Measurements from ENCODE around the gene CSNK1A1.

The CSNK1A1 gene

DNA sequence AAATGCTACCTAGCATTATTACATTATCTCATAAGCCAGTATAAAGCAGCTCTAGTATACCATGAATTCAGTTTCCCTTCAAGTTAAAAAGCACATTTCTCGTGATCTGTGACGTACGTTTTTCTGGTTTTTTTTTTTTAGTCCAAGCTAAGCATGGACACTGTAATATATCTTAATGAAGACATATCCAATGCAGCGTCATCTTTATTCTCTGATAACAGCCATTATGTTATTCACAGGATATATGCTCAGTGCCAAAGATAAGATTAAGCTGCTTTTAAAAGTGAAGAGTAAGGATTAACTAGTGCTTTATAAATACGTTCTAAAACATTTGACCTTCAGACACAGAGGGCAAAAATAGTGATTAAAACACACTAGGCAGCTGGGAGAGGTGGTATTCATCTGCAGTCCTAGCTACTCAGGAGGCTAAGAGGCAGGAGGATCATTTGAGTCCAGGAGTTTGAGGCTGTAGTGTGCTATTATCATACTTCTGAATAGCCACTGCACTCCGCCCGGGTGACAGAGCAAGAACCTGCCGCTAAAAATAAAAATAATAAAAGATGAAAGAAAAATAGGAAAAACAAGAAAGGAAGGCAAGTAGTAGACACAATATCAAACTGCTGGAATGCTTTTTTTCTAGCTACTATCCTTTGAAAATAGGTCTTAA, 7.7 kb downstream of the CSNK1A1 start:
- no peak for DNase-seq (ENCODE audit: low spot score)
- H3K36me3 ChIP-seq (replicated peaks in 1 of 2; ENCODE audit: control insufficient read depth in 2 of 2, insufficient read depth in 2 of 2, low read length in 2 of 2): peaks cover 9 to 96% of the 10 kb centered on the region in 2 donors

DNA sequence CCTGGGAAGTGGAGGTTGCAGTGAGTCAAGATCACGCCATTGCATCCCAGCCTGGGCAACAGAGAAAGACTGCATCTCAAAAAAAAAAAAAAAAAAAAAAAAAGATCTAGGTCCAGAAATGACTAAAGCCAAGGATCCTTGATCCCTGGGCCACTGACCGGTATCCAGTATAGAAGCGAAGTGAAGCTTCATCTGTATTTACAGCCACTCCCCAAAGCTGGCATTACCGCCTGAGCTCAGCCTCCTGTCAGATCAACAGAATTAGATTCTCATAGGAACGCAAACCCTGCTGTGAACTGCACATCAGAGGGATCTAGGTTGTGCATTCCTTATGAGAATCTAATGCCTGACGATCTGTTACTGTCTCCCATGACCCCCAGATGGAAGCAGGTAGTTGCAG, 9.3 kb downstream of the CSNK1A1 start:
- no peak overlapping the region for H2BK120ac ChIP-seq (ENCODE audit: low read depth, low read length)
- no peak overlapping the region for H3K27ac ChIP-seq (replicated peaks; ENCODE audit: low read length)
- H3K79me1 ChIP-seq (ENCODE audit: low read depth, low read length): no peaks in the 10 kb centered on the region
- H3K36me3 ChIP-seq (replicated peaks in 1 of 2; ENCODE audit: control insufficient read depth in 2 of 2, insufficient read depth in 2 of 2, low read length in 2 of 2): peaks cover 10 to 93% of the 10 kb centered on the region in 2 donors
- no peak overlapping the region for H3K23ac ChIP-seq (ENCODE audit: low read depth, low read length, poor library complexity)
- no peak overlapping the region for H4K8ac ChIP-seq (ENCODE audit: low read depth, low read length)
- DNase-seq (ENCODE audit: low spot score): no peak
- no peak overlapping the region for H3K14ac ChIP-seq (ENCODE audit: low read length)
- H3K9me3 ChIP-seq (replicated peaks in 1 of 2; ENCODE audit: control insufficient read depth in 2 of 2, insufficient read depth in 1 of 2, low read depth in 1 of 2, low read length in 2 of 2): peaks cover 0 to 15% of the 10 kb centered on the region in 2 donors
- H2AK5ac ChIP-seq (ENCODE audit: low read depth, low read length): no peak overlapping the region
- WGBS, 2 donors (ENCODE audit: extremely low coverage in 2 of 2, insufficient read length in 2 of 2, insufficient replicate concordance in 1 of 2): no CpG with 5 or more reads among the region's 6 CpGs
- H2BK5ac ChIP-seq (ENCODE audit: low read length): no peak overlapping the region
- no peak overlapping the region for H4K91ac ChIP-seq (ENCODE audit: low read depth, low read length, poor library complexity)
- no peak overlapping the region for H3K4me2 ChIP-seq (ENCODE audit: insufficient read depth, low read length, poor library complexity, severe bottlenecking)
- H2BK12ac ChIP-seq (ENCODE audit: low read length): no peak overlapping the region
- H3K4me1 ChIP-seq (ENCODE audit: control insufficient read depth in 2 of 2, insufficient read depth in 1 of 2, low read depth in 1 of 2, low read length in 2 of 2): peaks cover 0 to 6% of the 10 kb centered on the region in 2 donors
- no peak overlapping the region for H3K4me3 ChIP-seq (ENCODE audit: low read length in 2 of 2)
- H3K9ac ChIP-seq (ENCODE audit: low read depth, low read length, poor library complexity): no peak overlapping the region
- no peaks in the 10 kb centered on the region for H3K27me3 ChIP-seq (ENCODE audit: control insufficient read depth in 3 of 3, insufficient read depth in 3 of 3, low read depth in 1 of 3, low read length in 3 of 3)
- H2AFZ ChIP-seq (ENCODE audit: low read length): no peak overlapping the region
- H3K4ac ChIP-seq (ENCODE audit: low read length): no peak overlapping the region
- H3K18ac ChIP-seq (ENCODE audit: low read length): no peak overlapping the region
- H2BK15ac ChIP-seq (ENCODE audit: low read length): no peak overlapping the region

More for the DNA sequence above, 7.7 kb downstream of the CSNK1A1 start:
- Histone ChIP-seq H2BK12ac (ENCODE audit: low read length) (no peak overlapping the region), H3K27ac (replicated peaks; ENCODE audit: low read length) (no peak overlapping the region), H3K23ac (ENCODE audit: low read depth, low read length, poor library complexity) (no peak overlapping the region), H3K4me2 (ENCODE audit: insufficient read depth, low read length, poor library complexity, severe bottlenecking) (no peak overlapping the region), H3K4me1 (ENCODE audit: control insufficient read depth in 2 of 2, insufficient read depth in 1 of 2, low read depth in 1 of 2, low read length in 2 of 2) (peaks cover 0 to 6% of the 10 kb centered on the region in 2 donors), H3K4me3 (ENCODE audit: low read length in 2 of 2) (no peak overlapping the region), H3K9me3 (replicated peaks in 1 of 2; ENCODE audit: control insufficient read depth in 2 of 2, insufficient read depth in 1 of 2, low read depth in 1 of 2, low read length in 2 of 2) (peaks cover 0 to 5% of the 10 kb centered on the region in 2 donors), H2BK120ac (ENCODE audit: low read depth, low read length) (no peak overlapping the region), H3K18ac (ENCODE audit: low read length) (no peak overlapping the region), H3K27me3 (ENCODE audit: control insufficient read depth in 3 of 3, insufficient read depth in 3 of 3, low read depth in 1 of 3, low read length in 3 of 3) (no peaks in the 10 kb centered on the region), H2AFZ (ENCODE audit: low read length) (no peak overlapping the region), H4K8ac (ENCODE audit: low read depth, low read length) (no peak overlapping the region), H2BK15ac (ENCODE audit: low read length) (no peak overlapping the region), H4K91ac (ENCODE audit: low read depth, low read length, poor library complexity) (no peak overlapping the region), H3K79me1 (ENCODE audit: low read depth, low read length) (no peaks in the 10 kb centered on the region), H3K4ac (ENCODE audit: low read length) (no peak overlapping the region), H2AK5ac (ENCODE audit: low read depth, low read length) (no peak overlapping the region), H3K14ac (ENCODE audit: low read length) (no peak overlapping the region), H3K9ac (ENCODE audit: low read depth, low read length, poor library complexity) (no peak overlapping the region), H2BK5ac (ENCODE audit: low read length) (no peak overlapping the region)
- WGBS, 2 donors (ENCODE audit: extremely low coverage in 2 of 2, insufficient read length in 2 of 2, insufficient replicate concordance in 1 of 2): no CpG with 5 or more reads among the region's 8 CpGs

DNA sequence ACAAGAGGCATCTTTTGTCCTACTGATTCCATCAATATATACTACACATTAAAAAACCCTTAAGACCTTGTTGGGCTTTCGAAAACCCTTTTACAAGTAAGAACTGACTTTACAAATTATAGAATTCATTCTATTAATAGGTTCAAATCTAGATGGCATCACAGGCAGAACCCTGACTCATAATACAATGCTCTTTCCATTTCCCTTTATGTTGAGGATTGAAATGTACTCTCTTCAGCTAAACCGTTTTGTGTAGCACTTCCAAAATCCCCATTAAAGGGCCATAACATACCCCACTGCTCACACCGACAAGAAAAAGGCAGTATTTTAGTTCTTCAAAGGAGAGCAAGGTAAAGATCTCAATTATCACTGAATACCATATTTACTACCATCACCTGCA, 11.2 kb downstream of the CSNK1A1 start:
- no peak overlapping the region for H4K8ac ChIP-seq (ENCODE audit: low read depth, low read length)
- no peak overlapping the region for H2AFZ ChIP-seq (ENCODE audit: low read length)
- no peak overlapping the region for H4K91ac ChIP-seq (ENCODE audit: low read depth, low read length, poor library complexity)
- H3K9ac ChIP-seq (ENCODE audit: low read depth, low read length, poor library complexity): no peak overlapping the region
- H3K23ac ChIP-seq (ENCODE audit: low read depth, low read length, poor library complexity): no peak overlapping the region
- WGBS, 2 donors (ENCODE audit: extremely low coverage in 2 of 2, insufficient read length in 2 of 2, insufficient replicate concordance in 1 of 2): no CpG with 5 or more reads among the region's 3 CpGs
- H2BK15ac ChIP-seq (ENCODE audit: low read length): no peak overlapping the region
- H2BK5ac ChIP-seq (ENCODE audit: low read length): no peak overlapping the region
- H3K36me3 ChIP-seq (replicated peaks in 1 of 2; ENCODE audit: control insufficient read depth in 2 of 2, insufficient read depth in 2 of 2, low read length in 2 of 2): peaks cover 6 to 93% of the 10 kb centered on the region in 2 donors
- peaks cover 0 to 15% of the 10 kb centered on the region in 2 donors for H3K9me3 ChIP-seq (replicated peaks in 1 of 2; ENCODE audit: control insufficient read depth in 2 of 2, insufficient read depth in 1 of 2, low read depth in 1 of 2, low read length in 2 of 2)
- H3K27me3 ChIP-seq (ENCODE audit: control insufficient read depth in 3 of 3, insufficient read depth in 3 of 3, low read depth in 1 of 3, low read length in 3 of 3): no peaks in the 10 kb centered on the region
- peaks cover 0 to 2% of the 10 kb centered on the region in 2 donors for H3K4me1 ChIP-seq (ENCODE audit: control insufficient read depth in 2 of 2, insufficient read depth in 1 of 2, low read depth in 1 of 2, low read length in 2 of 2)
- no peak for DNase-seq (ENCODE audit: low spot score)
- no peak overlapping the region for H3K4me3 ChIP-seq (ENCODE audit: low read length in 2 of 2)
- no peak overlapping the region for H3K4me2 ChIP-seq (ENCODE audit: insufficient read depth, low read length, poor library complexity, severe bottlenecking)
- H2BK120ac ChIP-seq (ENCODE audit: low read depth, low read length): no peak overlapping the region
- H3K14ac ChIP-seq (ENCODE audit: low read length): no peak overlapping the region
- H2BK12ac ChIP-seq (ENCODE audit: low read length): no peak overlapping the region
- H3K79me1 ChIP-seq (ENCODE audit: low read depth, low read length): peaks cover 2% of the 10 kb centered on the region
- no peak overlapping the region for H3K4ac ChIP-seq (ENCODE audit: low read length)
- no peak overlapping the region for H2AK5ac ChIP-seq (ENCODE audit: low read depth, low read length)
- no peak overlapping the region for H3K27ac ChIP-seq (replicated peaks; ENCODE audit: low read length)
- no peak overlapping the region for H3K18ac ChIP-seq (ENCODE audit: low read length)

DNA sequence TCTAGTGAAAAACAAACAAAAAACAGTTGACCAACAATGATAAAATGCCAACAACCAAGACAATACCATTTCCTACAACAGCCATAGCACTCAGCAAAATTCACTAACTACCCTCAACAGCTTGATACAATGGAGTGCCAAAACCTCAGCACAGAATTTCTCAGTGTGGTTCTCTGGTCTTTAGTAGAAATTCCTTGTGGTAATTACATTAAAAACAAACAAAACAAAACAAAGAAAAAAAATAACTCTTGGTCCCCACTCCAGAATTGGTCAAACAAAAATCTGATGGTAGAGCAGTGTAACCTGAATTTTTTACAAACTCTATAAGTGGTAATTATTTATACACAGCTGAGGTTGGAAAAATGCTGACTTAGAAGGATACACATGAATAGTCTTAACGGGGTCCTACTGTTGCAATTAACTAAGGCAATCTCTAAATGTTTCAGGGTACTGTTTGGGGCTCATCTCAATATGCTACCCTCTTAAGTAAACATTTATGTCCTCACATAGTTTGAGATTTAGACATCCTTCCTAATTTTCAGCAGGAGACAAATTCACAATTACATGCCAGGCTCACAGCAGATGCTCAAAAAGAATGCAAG, 13.8 kb downstream of the CSNK1A1 start:
- no CpG with 5 or more reads among the region's 1 CpG for WGBS, 2 donors (ENCODE audit: extremely low coverage in 2 of 2, insufficient read length in 2 of 2, insufficient replicate concordance in 1 of 2)
- H3K14ac ChIP-seq (ENCODE audit: low read length): no peak overlapping the region
- H3K27me3 ChIP-seq (ENCODE audit: control insufficient read depth in 3 of 3, insufficient read depth in 3 of 3, low read depth in 1 of 3, low read length in 3 of 3): no peaks in the 10 kb centered on the region
- no peak overlapping the region for H3K4ac ChIP-seq (ENCODE audit: low read length)
- H3K36me3 ChIP-seq (replicated peaks in 1 of 2; ENCODE audit: control insufficient read depth in 2 of 2, insufficient read depth in 2 of 2, low read length in 2 of 2): peaks cover 3 to 94% of the 10 kb centered on the region in 2 donors
- H3K79me1 ChIP-seq (ENCODE audit: low read depth, low read length): peaks cover 2% of the 10 kb centered on the region
- no peak overlapping the region for H2BK15ac ChIP-seq (ENCODE audit: low read length)
- peak overlapping the region; percentile 3 for H3K4me2 ChIP-seq (ENCODE audit: insufficient read depth, low read length, poor library complexity, severe bottlenecking)
- no peak overlapping the region for H2BK5ac ChIP-seq (ENCODE audit: low read length)
- no peak overlapping the region for H2AK5ac ChIP-seq (ENCODE audit: low read depth, low read length)
- H4K91ac ChIP-seq (ENCODE audit: low read depth, low read length, poor library complexity): no peak overlapping the region
- H3K27ac ChIP-seq (replicated peaks; ENCODE audit: low read length): no peak overlapping the region
- no peak overlapping the region for H4K8ac ChIP-seq (ENCODE audit: low read depth, low read length)
- H2BK120ac ChIP-seq (ENCODE audit: low read depth, low read length): no peak overlapping the region
- H2BK12ac ChIP-seq (ENCODE audit: low read length): no peak overlapping the region
- H3K23ac ChIP-seq (ENCODE audit: low read depth, low read length, poor library complexity): no peak overlapping the region
- H2AFZ ChIP-seq (ENCODE audit: low read length): no peak overlapping the region
- H3K9me3 ChIP-seq (replicated peaks in 1 of 2; ENCODE audit: control insufficient read depth in 2 of 2, insufficient read depth in 1 of 2, low read depth in 1 of 2, low read length in 2 of 2): peaks cover 0 to 15% of the 10 kb centered on the region in 2 donors
- no peak overlapping the region for H3K18ac ChIP-seq (ENCODE audit: low read length)
- no peaks in the 10 kb centered on the region for H3K4me1 ChIP-seq (ENCODE audit: control insufficient read depth in 2 of 2, insufficient read depth in 1 of 2, low read depth in 1 of 2, low read length in 2 of 2)
- no peak overlapping the region for H3K9ac ChIP-seq (ENCODE audit: low read depth, low read length, poor library complexity)
- DNase-seq (ENCODE audit: low spot score): no peak
- no peak overlapping the region for H3K4me3 ChIP-seq (ENCODE audit: low read length in 2 of 2)

All from neuronal stem cell (in vitro differentiated cells).